GM19455 (cell line): Measurements from ENCODE around the gene CELSR1.
"Not testable (repeated sequence)": the region's sequence is repeated elsewhere in the genome, so short reads cannot be mapped to it uniquely, and the experiment has no call there.

Source experiments
- ATAC-seq: cut with Tn5 transposase; IDR thresholded peaks from one replicate; pipeline ENCODE4 v1.9.1; 2021; ENCODE audit not compliant: unreplicated experiment

CELSR1 gene

DNA sequence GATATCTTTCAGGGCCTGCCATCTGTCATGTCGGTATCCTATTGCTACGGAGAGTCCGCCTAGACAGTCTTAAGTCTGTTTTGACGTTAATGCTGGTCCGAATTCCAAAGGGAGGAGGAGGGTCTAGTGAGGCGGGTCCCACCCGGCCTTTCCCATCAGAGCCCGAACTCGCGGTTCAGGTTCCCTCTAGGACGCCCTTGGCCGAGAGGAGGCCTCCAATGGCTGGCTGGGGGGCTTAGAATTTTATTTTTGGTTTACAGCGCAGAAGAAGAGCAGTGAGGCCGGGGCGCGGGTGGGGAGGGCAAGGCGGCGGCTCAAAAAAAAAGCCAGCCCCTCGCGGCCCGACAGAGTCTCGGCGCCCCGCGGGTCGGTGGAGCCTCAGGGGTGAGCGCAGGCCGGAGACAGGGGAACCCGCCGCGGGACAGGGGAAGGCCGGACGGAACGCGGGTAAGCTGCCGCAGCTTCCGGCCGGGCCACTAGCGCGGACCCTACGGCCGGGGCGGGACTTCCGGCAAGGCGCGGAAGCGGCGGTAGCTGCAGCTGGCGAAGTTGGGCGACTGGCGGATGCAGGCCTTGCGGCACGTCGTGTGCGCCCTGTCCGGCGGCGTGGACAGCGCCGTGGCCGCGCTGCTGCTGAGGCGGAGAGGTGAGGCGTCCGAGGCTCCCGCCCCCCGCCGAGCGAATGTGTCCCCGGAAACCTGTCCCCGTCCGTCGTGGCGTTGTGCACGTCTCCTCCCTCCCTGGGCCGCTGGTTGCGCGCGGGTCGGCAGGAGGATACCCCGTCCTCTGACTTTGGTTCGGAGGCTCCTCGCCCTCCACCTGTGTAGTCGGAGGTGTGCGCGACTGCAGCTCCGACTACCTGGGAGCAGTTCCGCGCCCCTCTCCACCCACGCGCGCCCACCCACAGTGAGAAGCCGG lies 202.0 kb downstream of the CELSR1 start, which contains the start of gene TRMU:
TSS of gene TRMU (plus strand) at position 514 of the 918 bp plus-strand sequence. CDS start at position 565, 51 bp downstream.
- peak; percentile 70 for ATAC-seq

- ATAC-seq = no peak
Measured at GRCh38 chr22:46331496-46331895, 205.9 kb downstream of the CELSR1 start.

DNA sequence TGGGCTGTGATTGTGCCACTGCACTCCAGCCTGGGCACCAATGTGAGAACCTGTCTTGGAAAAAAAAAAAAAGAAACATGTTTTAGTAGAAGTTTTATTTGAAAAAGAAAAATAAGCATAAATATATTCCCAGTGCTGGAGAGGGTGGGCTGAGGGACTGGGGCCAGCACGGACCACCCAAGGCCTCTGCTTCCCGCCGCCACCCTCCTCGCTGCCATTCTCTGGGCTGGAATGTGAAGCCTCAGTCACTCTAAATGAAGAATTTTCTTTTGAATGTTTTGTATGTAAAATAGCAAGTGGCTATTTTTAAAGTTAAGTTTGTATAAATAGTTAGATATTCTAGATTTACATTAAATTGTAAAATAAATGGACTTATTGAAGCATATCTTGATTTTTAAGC lies 207.0 kb downstream of the CELSR1 start:
- no peak for ATAC-seq

DNA sequence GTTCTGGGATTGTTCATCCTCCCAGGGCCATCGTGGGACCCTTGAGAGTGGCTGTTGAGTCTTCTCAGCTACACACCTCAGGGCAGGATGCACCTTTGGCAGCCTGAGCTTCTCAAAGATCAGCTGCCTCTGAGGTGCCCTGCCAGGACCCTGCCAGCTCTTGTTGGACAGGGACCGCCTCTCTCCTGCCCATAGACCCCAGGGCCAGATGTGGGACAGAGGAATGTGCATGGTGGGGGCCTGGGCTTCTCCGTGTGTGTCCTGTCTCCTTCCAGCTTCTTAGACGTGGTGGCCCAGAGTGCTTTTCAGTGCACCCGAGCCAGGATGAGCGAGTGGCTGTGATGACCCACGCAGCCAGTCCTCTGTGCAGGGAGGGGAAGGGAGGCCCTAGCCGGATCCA lies 207.8 kb downstream of the CELSR1 start:
- ATAC-seq = no peak

DNA sequence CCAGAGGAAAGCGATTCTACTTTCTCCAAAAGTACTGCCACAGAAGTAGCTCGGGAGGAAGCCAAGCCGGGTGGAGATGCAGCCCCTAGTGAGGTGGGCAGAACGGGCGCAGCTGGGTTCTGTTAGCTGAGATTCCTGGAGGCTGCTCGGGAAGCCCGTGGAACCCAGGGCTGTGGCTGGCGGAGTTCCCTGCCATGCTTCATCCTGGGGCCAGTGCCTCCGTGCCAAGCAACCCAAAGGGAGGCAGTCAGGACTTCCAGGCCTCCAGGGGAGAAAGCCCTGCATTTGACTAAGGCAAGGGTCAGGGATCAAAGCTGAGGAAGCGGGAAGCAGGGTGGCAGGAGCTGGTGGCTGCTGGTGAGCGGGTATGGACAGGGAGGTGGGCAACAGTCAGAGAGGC lies 208.6 kb downstream of the CELSR1 start:
- ATAC-seq = no peak

DNA sequence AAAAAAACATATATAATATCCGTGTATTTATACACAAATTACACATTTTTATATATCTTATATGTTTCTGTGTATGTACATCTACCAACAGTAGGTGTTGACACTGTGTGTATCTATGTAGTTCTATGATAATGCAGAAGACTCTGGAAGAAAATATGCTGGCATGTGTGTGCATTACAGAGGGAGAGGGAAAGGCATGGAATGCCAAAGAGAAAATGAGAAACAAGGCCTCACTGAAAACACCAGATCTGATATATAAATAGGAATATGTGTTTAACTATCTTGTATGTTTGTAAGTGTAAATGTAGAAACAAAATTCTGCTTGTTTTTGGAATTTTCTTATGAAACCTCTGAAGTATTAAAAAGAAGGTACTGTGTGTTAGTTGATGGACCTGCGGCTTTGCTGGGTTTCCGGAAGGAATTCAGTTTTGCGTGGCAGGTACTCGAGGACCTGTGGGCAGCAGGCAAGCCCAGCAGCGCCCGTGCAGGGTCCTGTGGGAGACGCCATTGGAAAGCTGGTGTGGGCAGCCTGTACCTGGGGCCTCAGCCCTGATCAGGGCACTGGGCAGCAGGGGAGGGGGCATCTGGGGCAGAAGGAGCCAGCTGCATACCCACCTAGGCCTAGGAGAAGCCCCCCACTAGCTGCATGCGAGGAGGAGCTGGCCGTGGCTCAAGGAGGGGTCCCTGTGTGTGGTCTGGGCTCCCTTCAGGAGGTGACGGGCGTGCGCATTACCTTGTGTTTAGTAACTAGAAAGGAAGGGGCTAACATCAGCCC lies 209.5 kb downstream of the CELSR1 start:
- ATAC-seq = no peak

DNA sequence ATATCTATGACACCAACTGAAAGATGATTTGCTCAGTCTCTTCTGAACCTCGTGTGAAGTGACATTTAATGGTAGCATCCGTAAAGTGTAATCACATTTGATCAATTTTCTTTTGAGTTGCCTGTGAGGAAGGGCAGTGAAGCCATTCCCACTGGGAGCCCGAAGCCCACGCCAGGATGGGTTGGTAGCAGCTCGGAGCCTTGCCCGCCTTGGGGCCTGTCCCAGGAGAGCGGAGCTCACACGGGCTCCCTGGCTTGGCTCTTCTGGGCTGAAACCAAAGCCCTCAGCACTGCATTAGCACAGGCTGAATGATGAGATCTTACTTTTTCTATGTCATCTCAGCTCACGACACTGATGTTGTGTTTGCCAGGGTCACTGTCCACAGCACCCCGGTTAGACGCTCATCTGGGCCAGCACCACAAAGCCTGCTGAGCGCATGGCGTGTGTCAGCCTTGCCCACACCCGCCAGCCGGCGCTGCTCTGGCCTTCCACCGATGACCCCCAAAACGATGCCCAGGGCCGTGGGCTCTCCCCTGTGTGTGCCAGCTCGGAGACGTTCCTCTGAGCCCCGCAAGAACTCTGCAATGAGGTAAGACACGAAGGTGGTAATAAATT lies 211.2 kb downstream of the CELSR1 start:
- ATAC-seq = no peak

- no peak for ATAC-seq
Measured at GRCh38 chr22:46323162-46323561, 214.3 kb downstream of the CELSR1 start.

- no peak for ATAC-seq
Measured at GRCh38 chr22:46322711-46323110, 214.7 kb downstream of the CELSR1 start.

DNA sequence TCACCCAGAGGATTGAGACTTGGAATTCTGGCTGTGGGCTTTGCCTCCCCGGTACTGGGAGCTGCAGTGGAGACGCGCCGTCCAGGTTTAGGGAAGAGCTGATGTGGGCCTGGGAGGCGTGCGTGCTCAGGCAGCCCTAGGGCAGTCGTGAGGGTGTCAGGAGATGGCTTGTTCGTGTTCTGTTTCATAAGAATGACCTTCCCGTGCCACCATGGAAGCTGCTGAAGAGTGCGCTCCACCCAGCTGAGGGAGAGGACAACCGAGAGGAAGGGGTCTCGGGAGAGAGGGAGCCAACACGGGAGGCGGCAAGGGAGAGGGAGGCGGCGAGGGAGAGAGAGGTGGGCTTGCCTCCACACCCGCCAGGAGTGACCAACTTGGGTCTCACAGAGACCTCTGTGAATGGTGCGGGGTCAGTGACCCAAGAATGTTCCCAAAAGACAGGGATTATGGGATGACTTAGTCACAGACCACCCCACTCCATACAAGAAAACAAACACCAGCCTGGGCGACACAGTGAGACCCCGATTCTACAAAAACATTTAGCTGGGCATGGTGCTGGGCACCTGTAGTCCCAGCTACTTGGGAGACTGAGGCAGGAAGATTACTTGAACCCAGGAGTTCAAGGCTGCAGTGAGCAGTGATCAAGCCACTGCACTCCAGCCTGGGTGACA lies 216.6 kb downstream of the CELSR1 start:
- no peak for ATAC-seq

- no peak for ATAC-seq
Measured at GRCh38 chr22:46320166-46320710, 217.2 kb downstream of the CELSR1 start.

GRCh38 chr22:46319319-46319718 lies 218.1 kb downstream of the CELSR1 start:
- ATAC-seq = no peak

DNA sequence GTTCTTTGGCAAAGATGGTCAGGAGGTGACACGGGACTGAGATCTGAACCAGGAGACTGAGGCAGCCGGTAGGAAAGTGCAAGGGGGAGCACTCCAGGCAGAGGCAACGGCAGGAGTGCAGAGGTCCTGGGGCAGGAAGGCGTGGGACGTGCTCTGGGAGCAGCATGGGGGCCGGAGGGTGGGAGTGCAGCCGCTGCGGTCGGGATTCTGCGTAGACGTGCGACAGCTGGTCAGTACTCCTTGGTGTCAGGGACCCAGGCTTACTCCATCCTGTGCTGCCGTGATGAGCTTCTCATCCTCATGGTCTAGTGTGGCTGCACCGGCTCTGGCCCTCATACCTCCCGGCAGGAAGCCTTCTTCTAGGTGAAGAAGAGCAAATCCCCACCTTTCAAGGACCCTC lies 218.8 kb downstream of the CELSR1 start:
- no peak for ATAC-seq

DNA sequence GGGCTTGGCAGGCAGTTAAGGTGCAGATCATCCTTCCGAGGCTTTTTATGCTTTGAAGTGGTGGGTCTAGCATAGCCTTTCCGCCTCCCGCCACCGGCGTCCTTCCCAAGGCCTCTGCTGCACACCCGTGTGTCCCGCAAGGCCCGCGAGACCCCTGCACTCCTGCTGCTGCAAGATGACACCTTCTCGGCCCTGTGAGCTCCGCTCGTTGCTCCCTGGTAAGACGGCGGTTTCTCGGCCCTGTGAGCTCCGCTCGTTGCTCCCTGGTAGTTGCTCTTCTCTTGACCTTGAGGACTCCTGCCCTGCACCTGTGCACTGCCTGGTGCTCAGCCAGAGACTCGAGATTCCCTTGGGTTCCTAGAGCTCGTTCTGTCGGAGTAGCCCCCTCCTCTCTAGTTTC lies 219.8 kb downstream of the CELSR1 start:
- no peak for ATAC-seq

DNA sequence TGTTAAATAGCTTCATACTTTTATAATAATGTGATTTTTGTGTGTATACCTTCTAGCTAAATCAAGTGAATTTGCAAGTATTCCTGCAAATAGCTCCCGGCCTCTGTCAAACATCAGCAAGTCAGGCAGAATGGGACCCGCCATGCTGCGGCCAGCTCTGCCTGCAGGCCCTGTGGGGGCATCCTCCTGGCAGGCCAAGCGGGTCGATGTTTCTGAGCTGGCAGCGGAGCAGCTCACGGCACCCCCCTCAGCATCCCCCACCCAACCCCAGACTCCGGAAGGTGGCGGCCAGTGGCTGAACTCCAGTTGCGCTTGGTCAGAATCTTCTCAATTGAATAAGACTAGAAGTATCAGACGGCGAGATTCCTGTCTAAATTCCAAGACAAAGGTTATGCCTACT lies 221.4 kb downstream of the CELSR1 start:
- no peak for ATAC-seq

- not testable (repeated sequence) for ATAC-seq
Measured at GRCh38 chr22:46312848-46313247, 224.6 kb downstream of the CELSR1 start.

DNA sequence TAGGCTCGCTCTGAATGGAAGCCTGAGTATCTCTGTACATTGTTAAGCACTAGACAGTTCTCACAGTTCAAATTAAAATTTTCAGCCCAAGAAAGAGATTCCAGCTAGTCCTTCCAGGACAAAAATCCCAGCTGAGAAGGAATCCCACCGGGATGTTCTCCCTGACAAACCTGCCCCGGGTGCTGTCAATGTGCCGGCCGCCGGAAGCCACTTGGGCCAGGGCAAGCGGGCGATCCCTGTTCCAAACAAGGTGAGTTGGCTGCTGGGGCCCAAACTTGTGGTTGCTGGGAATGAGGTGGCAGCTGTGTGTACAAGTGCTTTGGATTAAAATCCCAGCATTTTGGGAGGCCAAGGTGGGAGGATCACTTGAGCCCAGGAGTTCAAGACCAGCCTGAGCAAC lies 225.4 kb downstream of the CELSR1 start:
- no peak for ATAC-seq
